Adrenal gland (tissue), 12 donors: ENCODE results near the gene SCUBE3. TPM values are rescaled to one million over a fixed set of nuclear protein-coding genes. Genes with fewer than 3 reads are reported as not detected.

Experiments
- DNase-seq, 7 donors: peaks; one replicate each; pipeline ENCODE4 v3.0.0-alpha.2; 2019 to 2020
- H3K27ac ChIP-seq, 5 donors: fragments of 200-600 bp; sonication (generic) in 4 of 5; 1 replicate in 3 of 5; 2 replicates in 2 of 5; pipeline versions ENCODE4 v1.5.1 to v1.8.0; 2016 to 2020; ENCODE audit warnings: mild to moderate bottlenecking in 1 of 5
- H3K27me3 ChIP-seq: fragments of 200-600 bp; 2 replicates; pipeline ENCODE4 v1.8.0; 2021
- H3K36me3 ChIP-seq, 2 donors: fragments of 200-600 bp; replicated peaks in 1 of 2; 1 replicate in 1 of 2; 2 replicates in 1 of 2; pipeline versions ENCODE4 v1.5.1 to v1.8.0; 2018 to 2022
- H3K4me1 ChIP-seq, 2 donors: fragments of 200-600 bp; replicated peaks in 1 of 2; 1 replicate in 1 of 2; 2 replicates in 1 of 2; pipeline versions ENCODE4 v1.5.1 to v1.8.0; 2018 to 2021
- H3K4me3 ChIP-seq, 4 donors: fragments of 200-600 bp; sonication (generic) in 3 of 4; one replicate each; pipeline ENCODE4 v1.5.1; 2016 to 2018
- H3K9me3 ChIP-seq, 3 donors: fragments of 200-600 bp; sonication (generic) in 1 of 3; replicated peaks in 1 of 3; 1 replicate in 2 of 3; 2 replicates in 1 of 3; pipeline versions ENCODE4 v1.5.1 to v1.8.0; 2016 to 2021
- POLR2A ChIP-seq, 2 donors: fragments of 450-650 bp; IDR thresholded peaks; one replicate each; pipeline ENCODE4 v1.6.1; 2017; ENCODE audit warnings: antibody characterized with exemption in 2 of 2, mild to moderate bottlenecking in 2 of 2, moderate library complexity in 1 of 2
- WGBS, 4 donors: extraction: QIAGEN DNeasy Blood & Tissue Kit in 2 of 4; methylation state at CpG; one replicate each; pipeline versions ENCODE4 v1.1.5 to v1.1.7; 2013 to 2017; 5-methylcytosine and 5-hydroxymethylcytosine counted together
- intact Hi-C, 2 donors: fragments of 100-400 bp; cut with DNase I; formaldehyde crosslinking; loops; one replicate each; pipeline versions ENCODE4 v1.14.1 to v1.15.0; 2022 to 2023
- polyA plus RNA-seq, 3 donors: library from polyadenylated mRNA; stranded (reverse); fragments of 200-250 nt in 2 of 3; fragments of 350-450 nt in 1 of 3; fragmentation: Illumina TruSeq in 1 of 3; extraction: RNeasy Lipid Tissue Mini Kit (QIAGEN cat#74804) in 1 of 3; gene quantifications; one replicate each; pipeline ENCODE4 v1.2.3, GENCODE V29; 2013 to 2014
- total RNA-seq, 9 donors: library from RNA; depleted of rRNA in 4 of 9; stranded (reverse); fragments of >200 nt in 4 of 9; fragments of 120-200 nt in 1 of 9; fragmentation: NEBNext Ultra II Directional in 1 of 9; extraction: Animal tissue kit (Norgen Biotek cat#: 25700) in 1 of 9; gene quantifications; one replicate each; pipeline versions ENCODE4 v1.1.0 to v1.2.4, GENCODE V29; 2013 to 2023
- TF ChIP-seq, protein P1 (sequence below), 6 experiments: fragments of 450-650 bp in 4 of 6; fragments of 200-600 bp in 2 of 6; sonication (generic) in 1 of 6; IDR thresholded peaks; 1 replicate in 5 of 6; 2 replicates in 1 of 6; pipeline versions ENCODE4 v1.5.1 to v1.8.0; 2016 to 2021; ENCODE audit warnings: antibody characterized with exemption in 6 of 6, mild to moderate bottlenecking in 2 of 6, moderate library complexity in 1 of 6
- donor health status: healthy with polysubstance abuse.
- donor health status: Bipolar disorder and iron deficiency.
- donor health status: DM: yes; HTN: yes; CAD: no.
- donor health status: DM: no; HTN: no; CAD: no.
- donor health status: DM: no; HTN: no; CAD: no.
- donor health status: DM: yes; HTN: yes; CAD: no.

SCUBE3 gene
- total and polyA plus RNA-seq, 12 donors, result 0.50 to 32.8 (median 5.4) TPM

DNA sequence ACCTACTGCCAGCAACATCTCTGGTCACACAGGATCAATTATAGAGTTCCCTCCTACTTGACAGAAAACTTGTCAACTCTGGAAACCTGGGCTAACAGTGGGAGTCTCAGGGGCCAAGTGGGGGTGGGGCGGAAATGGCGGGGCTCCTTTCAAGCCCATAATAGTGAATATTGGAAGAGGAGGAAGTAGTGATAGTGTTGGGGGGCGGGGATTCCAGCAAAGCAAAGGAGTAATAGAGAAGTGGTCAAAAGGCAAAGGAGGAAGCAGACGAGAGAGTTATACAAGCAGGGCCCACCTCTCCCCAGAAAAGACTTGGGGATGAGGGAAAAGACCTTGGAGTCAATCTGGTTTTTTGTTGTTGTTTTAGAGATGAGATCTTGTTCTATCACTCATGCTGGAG, 85.9 kb downstream of the SCUBE3 start:
- H3K9me3 ChIP-seq, result no peaks in the 10 kb centered on the region
- 58 to 87% (median 79%) methylated on average over 4 of the region's 4 CpGs for WGBS, 4 donors
- no peak overlapping the region for H3K4me3 ChIP-seq
- H3K27me3 ChIP-seq, result no peaks in the 10 kb centered on the region
- no peak for TF ChIP-seq POLR2A (IDR thresholded peaks at IDR 0.05)
- TF ChIP-seq, protein P1, sequence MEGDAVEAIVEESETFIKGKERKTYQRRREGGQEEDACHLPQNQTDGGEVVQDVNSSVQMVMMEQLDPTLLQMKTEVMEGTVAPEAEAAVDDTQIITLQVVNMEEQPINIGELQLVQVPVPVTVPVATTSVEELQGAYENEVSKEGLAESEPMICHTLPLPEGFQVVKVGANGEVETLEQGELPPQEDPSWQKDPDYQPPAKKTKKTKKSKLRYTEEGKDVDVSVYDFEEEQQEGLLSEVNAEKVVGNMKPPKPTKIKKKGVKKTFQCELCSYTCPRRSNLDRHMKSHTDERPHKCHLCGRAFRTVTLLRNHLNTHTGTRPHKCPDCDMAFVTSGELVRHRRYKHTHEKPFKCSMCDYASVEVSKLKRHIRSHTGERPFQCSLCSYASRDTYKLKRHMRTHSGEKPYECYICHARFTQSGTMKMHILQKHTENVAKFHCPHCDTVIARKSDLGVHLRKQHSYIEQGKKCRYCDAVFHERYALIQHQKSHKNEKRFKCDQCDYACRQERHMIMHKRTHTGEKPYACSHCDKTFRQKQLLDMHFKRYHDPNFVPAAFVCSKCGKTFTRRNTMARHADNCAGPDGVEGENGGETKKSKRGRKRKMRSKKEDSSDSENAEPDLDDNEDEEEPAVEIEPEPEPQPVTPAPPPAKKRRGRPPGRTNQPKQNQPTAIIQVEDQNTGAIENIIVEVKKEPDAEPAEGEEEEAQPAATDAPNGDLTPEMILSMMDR (IDR thresholded peaks at IDR 0.05), result no peak
- intact Hi-C loops, result no loop called here
- peak overlapping the region in 2 of 5 donors; percentile 21 to 61 for H3K27ac ChIP-seq
- H3K36me3 ChIP-seq, result peaks cover 0 to 15% of the 10 kb centered on the region in 2 donors
- H3K4me1 ChIP-seq, result peaks cover 0 to 6% of the 10 kb centered on the region in 2 donors
- DNase-seq, result peak in 2 of 7 donors; percentile 45 to 46

GRCh38 chr6:35300848-35301247, 87.1 kb downstream of the SCUBE3 start:
- H3K27ac ChIP-seq, result peak overlapping the region in 1 of 5 donors; percentile 61
- intact Hi-C loops, result no loop called here
- DNase-seq, result no peak
- no peaks in the 10 kb centered on the region for H3K9me3 ChIP-seq
- peaks cover 0 to 6% of the 10 kb centered on the region in 2 donors for H3K4me1 ChIP-seq
- no peaks in the 10 kb centered on the region for H3K27me3 ChIP-seq
- peaks cover 0 to 3% of the 10 kb centered on the region in 2 donors for H3K36me3 ChIP-seq
- H3K4me3 ChIP-seq, result no peak overlapping the region
- no peak for TF ChIP-seq POLR2A (IDR thresholded peaks at IDR 0.05)
- TF ChIP-seq, protein P1 (IDR thresholded peaks at IDR 0.05), result no peak

Other genes starting within 250 kb of the SCUBE3 start
- under 1 TPM in 4 of 9 donors, not detected in 5; 0.24 to 0.40 (median 0.33) TPM for gene TCP11, start 72.6 kb upstream of the SCUBE3 start, total RNA-seq
- gene TCP11, start 72.6 kb upstream of the SCUBE3 start, polyA plus RNA-seq, result under 1 TPM in 1 of 3 donors, not detected in 2; 0.13 TPM
- 10 to 100 TPM; 26.1 to 74.0 (median 45.1) TPM for gene ZNF76, start 45.8 kb downstream of the SCUBE3 start, total RNA-seq
- gene ZNF76, start 45.8 kb downstream of the SCUBE3 start, polyA plus RNA-seq, result 100 to 1,000 TPM in 2 of 3 donors, 10 to 100 TPM in 1; 25.3 to 185 (median 100) TPM
- gene DEF6, start 83.9 kb downstream of the SCUBE3 start, total RNA-seq, result 10 to 100 TPM in 1 of 9 donors, 1 to 10 TPM in 8; 2.3 to 11.5 (median 5.5) TPM
- 10 to 100 TPM in 2 of 3 donors, 1 to 10 TPM in 1; 1.6 to 26.1 (median 21.3) TPM for gene DEF6, start 83.9 kb downstream of the SCUBE3 start, polyA plus RNA-seq
- gene PPARD, start 128.6 kb downstream of the SCUBE3 start, total RNA-seq, result 10 to 100 TPM in 8 of 9 donors, 1 to 10 TPM in 1; 6.0 to 32.9 (median 20.0) TPM
- 10 to 100 TPM; 15.3 to 39.8 (median 29.5) TPM for gene PPARD, start 128.6 kb downstream of the SCUBE3 start, polyA plus RNA-seq
- gene FANCE, start 238.4 kb downstream of the SCUBE3 start, total RNA-seq, result 1 to 10 TPM; 1.0 to 5.3 (median 2.3) TPM
- 1 to 10 TPM; 1.4 to 2.7 (median 1.7) TPM for gene FANCE, start 238.4 kb downstream of the SCUBE3 start, polyA plus RNA-seq